Esophagus (tissue), 2 donors: ENCODE results near the gene TAF1C. TPM values are rescaled to one million over a fixed set of nuclear protein-coding genes. Genes with fewer than 3 reads are reported as not detected.

Experiments
- H3K27ac ChIP-seq, 2 donors: one replicate each; pipeline ENCODE4 v1.5.1; 2013; ENCODE audit warnings: low read depth in 2 of 2, mild to moderate bottlenecking in 2 of 2, inconsistent platforms in 1 of 2, low read length in 1 of 2, moderate library complexity in 1 of 2
- H3K27me3 ChIP-seq, 2 donors: one replicate each; pipeline ENCODE4 v1.6.1; 2013; ENCODE audit warnings: low read length in 2 of 2, control low read depth in 1 of 2, mild to moderate bottlenecking in 1 of 2; ENCODE audit not compliant: insufficient read depth in 2 of 2, control insufficient read depth in 1 of 2
- H3K36me3 ChIP-seq, 2 donors: one replicate each; pipeline ENCODE4 v1.6.1; 2013; ENCODE audit warnings: low read length in 1 of 2; ENCODE audit not compliant: control insufficient read depth in 2 of 2, insufficient read depth in 2 of 2
- H3K4me1 ChIP-seq, 2 donors: one replicate each; pipeline ENCODE4 v1.6.1; 2013; ENCODE audit warnings: low read length in 1 of 2; ENCODE audit not compliant: control insufficient read depth in 2 of 2, insufficient read depth in 2 of 2
- H3K4me3 ChIP-seq, 2 donors: one replicate each; pipeline ENCODE4 v1.5.1; 2013; ENCODE audit warnings: low read length in 2 of 2, mild to moderate bottlenecking in 2 of 2, low read depth in 1 of 2, moderate library complexity in 1 of 2
- H3K9me3 ChIP-seq, 2 donors: one replicate each; pipeline ENCODE4 v1.6.1; 2013; ENCODE audit warnings: mild to moderate bottlenecking in 2 of 2, low read depth in 1 of 2, low read length in 1 of 2, moderate library complexity in 1 of 2; ENCODE audit not compliant: control insufficient read depth in 2 of 2, insufficient read depth in 1 of 2
- WGBS, 2 donors: extraction: QIAGEN DNeasy Blood & Tissue Kit; methylation state at CpG; one replicate each; pipeline ENCODE4 v1.1.7; 2013; 5-methylcytosine and 5-hydroxymethylcytosine counted together
- polyA plus RNA-seq, 2 donors: library from polyadenylated mRNA; stranded (reverse); fragments of 200-250 nt; gene quantifications; one replicate each; pipeline ENCODE4 v1.2.3, GENCODE V29; 2013
- donor health status: healthy with polysubstance abuse.
- donor health status: Bipolar disorder and iron deficiency.

The TAF1C gene, protein sequence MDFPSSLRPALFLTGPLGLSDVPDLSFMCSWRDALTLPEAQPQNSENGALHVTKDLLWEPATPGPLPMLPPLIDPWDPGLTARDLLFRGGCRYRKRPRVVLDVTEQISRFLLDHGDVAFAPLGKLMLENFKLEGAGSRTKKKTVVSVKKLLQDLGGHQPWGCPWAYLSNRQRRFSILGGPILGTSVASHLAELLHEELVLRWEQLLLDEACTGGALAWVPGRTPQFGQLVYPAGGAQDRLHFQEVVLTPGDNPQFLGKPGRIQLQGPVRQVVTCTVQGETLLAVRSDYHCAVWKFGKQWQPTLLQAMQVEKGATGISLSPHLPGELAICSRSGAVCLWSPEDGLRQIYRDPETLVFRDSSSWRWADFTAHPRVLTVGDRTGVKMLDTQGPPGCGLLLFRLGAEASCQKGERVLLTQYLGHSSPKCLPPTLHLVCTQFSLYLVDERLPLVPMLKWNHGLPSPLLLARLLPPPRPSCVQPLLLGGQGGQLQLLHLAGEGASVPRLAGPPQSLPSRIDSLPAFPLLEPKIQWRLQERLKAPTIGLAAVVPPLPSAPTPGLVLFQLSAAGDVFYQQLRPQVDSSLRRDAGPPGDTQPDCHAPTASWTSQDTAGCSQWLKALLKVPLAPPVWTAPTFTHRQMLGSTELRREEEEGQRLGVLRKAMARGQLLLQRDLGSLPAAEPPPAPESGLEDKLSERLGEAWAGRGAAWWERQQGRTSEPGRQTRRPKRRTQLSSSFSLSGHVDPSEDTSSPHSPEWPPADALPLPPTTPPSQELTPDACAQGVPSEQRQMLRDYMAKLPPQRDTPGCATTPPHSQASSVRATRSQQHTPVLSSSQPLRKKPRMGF
- polyA plus RNA-seq = 10 to 100 TPM; 29.1 to 64.4 TPM

DNA sequence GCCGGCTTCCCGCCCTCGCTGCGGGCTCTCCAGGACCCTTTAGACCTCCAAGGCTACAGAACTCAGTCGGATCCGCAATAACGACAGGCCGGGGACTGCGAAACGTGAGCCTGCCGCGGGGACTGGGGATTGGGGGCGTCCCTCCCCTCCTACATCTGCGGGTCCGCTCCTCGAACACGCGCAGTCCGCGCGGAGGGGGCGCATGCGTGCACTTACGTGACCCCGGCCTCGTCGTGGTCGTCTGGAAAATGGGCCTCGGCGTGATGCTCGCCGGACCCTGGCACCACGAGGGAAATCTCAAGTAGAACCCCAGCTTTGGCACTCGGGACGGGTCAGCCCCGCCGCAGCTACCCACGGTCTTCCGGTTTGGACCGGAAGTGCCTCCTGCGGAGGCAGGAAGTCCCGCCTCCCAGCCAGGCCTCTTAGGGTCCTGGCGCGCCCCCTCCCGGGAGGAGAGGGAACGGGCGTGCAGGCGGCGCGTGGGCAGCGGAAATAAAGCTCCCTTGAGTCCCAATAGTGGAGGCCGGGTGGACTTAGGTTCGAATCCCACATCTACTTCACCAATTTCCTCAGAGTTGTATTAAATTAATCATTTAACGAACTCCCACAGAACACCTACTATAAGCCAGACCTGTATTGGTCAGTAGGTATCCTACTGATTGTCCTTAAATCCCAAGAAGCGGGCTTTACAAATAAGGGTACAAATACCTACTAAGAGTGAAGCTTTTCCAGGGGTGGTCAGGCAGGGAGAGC lies at the start of gene TAF1C:
TSS of gene TAF1C (minus strand) at position 373 of the 753 bp plus-strand sequence. CDS start 2,069 bp downstream, outside the sequence.
- H3K4me1 ChIP-seq = no peaks in the 10 kb centered on the region
- H3K27me3 ChIP-seq = no peaks in the 10 kb centered on the region
- H3K9me3 ChIP-seq = peaks cover 0 to 2% of the 10 kb centered on the region in 2 donors
- 2% methylated on average over 55 of the region's 55 CpGs for WGBS, 2 donors
- peak within 1 kb of the TSS; percentile 99 to 100 for H3K4me3 ChIP-seq
- peaks cover 0 to 28% of the 10 kb centered on the region in 2 donors for H3K36me3 ChIP-seq
- H3K27ac ChIP-seq = peak within 1 kb of the TSS; percentile 66 to 71

DNA sequence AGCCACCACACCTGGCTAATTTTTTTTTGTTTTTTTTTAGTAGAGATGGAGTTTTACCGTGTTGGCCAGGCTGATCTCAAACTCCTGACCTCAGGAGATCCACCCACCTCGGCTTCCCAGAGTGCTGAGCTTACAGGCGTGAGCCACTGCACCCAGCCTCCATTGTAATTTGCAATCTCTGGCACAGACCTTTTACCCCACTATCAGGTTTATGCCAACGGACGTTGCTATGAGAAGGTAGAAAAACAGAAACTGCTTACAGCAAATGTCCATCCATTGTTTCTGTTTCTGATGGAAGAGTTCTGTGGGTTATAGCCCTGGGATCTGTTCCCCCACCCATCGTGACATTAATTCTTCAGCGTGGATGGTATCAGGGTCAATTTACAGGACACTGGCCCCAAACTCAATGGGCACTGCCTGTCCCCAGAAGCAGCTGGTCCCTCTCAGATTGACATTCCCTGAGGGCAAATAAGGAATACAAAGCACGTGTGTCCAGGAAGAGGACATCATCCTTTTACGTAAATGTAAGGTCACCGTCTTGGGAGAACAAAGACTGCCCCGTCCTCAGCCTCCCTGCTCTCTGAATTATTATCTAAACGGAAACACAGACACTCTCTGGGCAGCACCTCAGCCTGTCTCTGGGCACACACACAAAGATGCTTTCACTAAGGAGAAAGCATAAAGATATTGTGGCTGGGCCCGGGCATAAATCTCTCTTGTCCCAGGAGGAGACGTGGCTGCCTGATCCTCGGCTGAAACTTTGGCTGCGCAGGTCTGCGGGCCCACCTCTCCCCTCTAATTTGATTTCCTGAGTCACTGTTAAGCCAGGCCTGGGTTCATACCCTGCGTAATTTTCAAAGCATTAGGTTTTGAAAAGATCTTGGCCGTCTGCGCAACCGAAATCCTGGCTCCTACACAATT lies 47.7 kb upstream of the TAF1C start:
- H3K4me3 ChIP-seq = no peak overlapping the region
- no peaks in the 10 kb centered on the region for H3K4me1 ChIP-seq
- peak overlapping the region in 1 of 2 donors; percentile 3 for H3K27ac ChIP-seq
- no peaks in the 10 kb centered on the region for H3K27me3 ChIP-seq
- H3K36me3 ChIP-seq = no peaks in the 10 kb centered on the region
- whole genome bisulfite sequencing, 2 donors = 54 to 58% methylated on average over 21 of the region's 21 CpGs
- H3K9me3 ChIP-seq = no peaks in the 10 kb centered on the region

DNA sequence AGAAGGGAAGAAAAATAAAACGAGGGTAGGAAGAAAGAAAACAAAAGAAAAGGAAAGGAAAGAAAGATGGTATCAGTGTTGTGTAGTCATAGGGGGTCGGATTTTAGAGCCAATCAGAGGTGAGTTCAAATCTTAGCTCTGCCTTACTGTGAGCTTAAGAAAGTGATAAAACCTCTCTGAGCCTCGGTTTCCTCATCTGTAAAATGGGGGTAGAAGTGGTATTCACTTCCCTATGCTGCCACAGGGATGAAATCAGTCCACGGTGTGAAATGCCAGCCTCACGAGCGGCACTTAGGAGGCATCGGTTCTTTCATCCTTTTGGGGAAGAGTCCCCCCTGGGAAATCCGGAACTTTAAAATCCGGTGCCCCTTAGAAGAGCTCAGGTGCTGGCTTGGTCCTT lies 46.9 kb upstream of the TAF1C start:
- Histone ChIP-seq H3K27me3 (no peaks in the 10 kb centered on the region), H3K9me3 (no peaks in the 10 kb centered on the region), H3K36me3 (no peaks in the 10 kb centered on the region), H3K4me1 (no peaks in the 10 kb centered on the region), H3K4me3 (no peak overlapping the region), H3K27ac (no peak overlapping the region)
- 77 to 85% methylated on average over 9 of the region's 9 CpGs for WGBS, 2 donors

DNA sequence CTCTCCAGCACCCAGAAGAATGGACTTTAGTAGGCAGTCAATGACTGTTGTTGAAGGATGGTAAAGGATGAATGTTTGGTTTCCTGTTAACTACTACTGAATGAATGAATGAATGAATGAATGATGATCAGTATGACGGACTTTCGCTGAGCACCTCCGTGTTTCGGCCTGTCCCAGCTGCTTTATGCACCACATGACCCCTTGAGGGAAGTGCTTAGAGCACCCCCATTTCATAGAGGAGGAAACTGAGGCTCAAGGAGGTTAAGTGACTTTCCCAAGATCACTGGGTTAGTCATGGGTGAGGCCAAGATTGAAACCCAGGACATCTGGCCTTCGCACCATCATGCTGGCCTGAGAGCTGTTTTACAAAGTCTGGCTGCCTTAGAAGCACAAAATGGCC lies 46.1 kb upstream of the TAF1C start:
- H3K27ac ChIP-seq = no peak overlapping the region
- no peaks in the 10 kb centered on the region for H3K36me3 ChIP-seq
- H3K27me3 ChIP-seq = no peaks in the 10 kb centered on the region
- H3K4me1 ChIP-seq = peaks cover 0 to under 1% of the 10 kb centered on the region in 2 donors
- no peak overlapping the region for H3K4me3 ChIP-seq
- no peaks in the 10 kb centered on the region for H3K9me3 ChIP-seq
- 88 to 91% methylated on average over 5 of the region's 5 CpGs for WGBS, 2 donors

DNA sequence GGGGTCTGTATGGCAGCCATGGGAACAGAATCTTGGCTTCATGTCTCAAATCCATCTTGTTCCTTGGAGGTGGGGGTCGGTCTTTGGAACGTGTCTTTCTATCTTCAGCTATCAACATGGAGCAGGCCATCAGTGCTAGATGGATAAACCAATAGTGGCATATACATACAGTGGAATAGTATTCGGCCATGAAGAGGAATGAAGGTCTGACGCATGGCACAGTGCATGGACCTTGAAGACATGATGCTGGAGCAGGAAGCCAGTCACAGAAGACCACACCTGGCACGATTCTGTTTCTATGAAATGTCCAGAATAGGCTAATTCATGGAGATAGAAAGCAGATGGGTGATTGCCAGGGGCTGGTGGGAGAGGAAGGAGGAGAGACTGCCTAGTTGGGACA lies 45.2 kb upstream of the TAF1C start:
- no peaks in the 10 kb centered on the region for H3K36me3 ChIP-seq
- H3K4me1 ChIP-seq = peaks cover 0 to 2% of the 10 kb centered on the region in 2 donors
- no peak overlapping the region for H3K4me3 ChIP-seq
- no peaks in the 10 kb centered on the region for H3K27me3 ChIP-seq
- no peak overlapping the region for H3K27ac ChIP-seq
- WGBS, 2 donors = 86 to 90% methylated on average over 5 of the region's 5 CpGs
- no peaks in the 10 kb centered on the region for H3K9me3 ChIP-seq

DNA sequence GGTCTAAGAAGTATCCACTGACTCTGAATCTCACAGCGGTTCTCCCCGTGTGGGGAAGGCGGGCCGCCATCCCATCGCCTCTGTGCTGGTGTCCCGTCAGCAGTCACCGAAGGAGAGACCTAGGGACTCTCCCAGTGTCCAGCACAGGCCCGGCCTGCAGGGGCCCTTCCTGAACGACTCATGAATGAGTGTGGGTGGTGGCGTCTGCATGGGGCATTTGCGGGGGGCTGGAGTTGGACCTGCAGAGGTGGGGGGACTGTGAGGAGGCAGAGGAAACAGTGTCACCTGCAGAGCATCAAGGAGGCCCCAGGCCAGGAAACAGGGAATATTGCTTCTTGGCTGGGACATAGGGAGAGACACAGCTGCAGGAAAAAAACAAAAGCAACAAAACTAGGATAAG lies 42.6 kb upstream of the TAF1C start:
- no peak overlapping the region for H3K4me3 ChIP-seq
- H3K36me3 ChIP-seq = no peaks in the 10 kb centered on the region
- no peaks in the 10 kb centered on the region for H3K9me3 ChIP-seq
- WGBS, 2 donors = 87 to 92% methylated on average over 11 of the region's 11 CpGs
- peaks cover 0 to 2% of the 10 kb centered on the region in 2 donors for H3K4me1 ChIP-seq
- no peaks in the 10 kb centered on the region for H3K27me3 ChIP-seq
- H3K27ac ChIP-seq = no peak overlapping the region

DNA sequence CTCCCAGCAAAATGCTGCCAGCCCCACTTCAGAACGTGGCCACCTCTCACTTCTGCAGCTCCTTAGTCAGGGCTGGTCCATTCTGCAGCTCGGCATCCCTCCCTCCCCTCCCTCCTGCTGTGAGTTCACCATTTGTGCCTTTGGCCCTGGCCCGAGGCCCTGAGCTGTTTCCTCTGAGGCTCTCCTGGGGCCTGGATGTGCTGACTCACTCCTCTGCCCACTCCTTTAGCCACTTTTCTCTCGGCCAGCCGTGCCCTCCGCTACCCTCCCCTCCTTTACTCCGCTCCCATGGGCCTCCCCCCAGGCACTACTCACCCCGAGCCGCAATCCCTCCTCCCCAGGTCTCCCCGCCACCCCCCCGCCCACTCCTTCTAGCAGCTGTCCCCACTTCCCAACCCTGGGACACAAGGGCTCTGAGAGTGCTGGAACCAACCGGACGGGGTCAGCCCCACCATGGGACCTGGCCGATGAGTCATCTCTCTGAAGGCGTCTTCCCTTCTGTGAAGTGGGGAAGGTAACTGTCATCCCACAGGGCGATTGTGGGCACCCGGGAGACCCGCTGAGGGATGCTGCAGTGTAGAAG lies 41.5 kb upstream of the TAF1C start:
- Histone ChIP-seq H3K27ac (no peak overlapping the region), H3K27me3 (no peaks in the 10 kb centered on the region), H3K4me3 (no peak overlapping the region), H3K4me1 (peaks cover 0 to 2% of the 10 kb centered on the region in 2 donors), H3K9me3 (no peaks in the 10 kb centered on the region), H3K36me3 (no peaks in the 10 kb centered on the region)
- WGBS, 2 donors = 43 to 44% methylated on average over 18 of the region's 18 CpGs

DNA sequence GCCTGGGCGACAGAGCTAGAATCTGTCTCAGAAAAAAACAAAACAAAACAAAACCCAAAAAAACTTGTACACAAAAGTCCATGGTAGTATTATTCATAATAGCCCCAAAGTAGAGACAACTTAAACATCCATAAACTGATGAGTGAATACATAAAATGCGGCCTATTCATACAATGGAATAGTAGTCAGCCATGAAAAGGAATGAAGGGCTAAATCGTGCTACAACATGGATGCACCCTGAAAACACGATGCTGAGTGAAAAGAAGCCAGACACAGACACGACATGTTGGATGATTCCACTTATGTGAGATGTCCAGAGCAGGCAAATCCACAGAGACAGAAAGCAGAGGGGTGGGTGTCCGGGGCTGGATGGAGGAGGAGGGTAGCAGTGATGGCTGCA lies 40.7 kb upstream of the TAF1C start:
- no peaks in the 10 kb centered on the region for H3K9me3 ChIP-seq
- no peak overlapping the region for H3K4me3 ChIP-seq
- H3K4me1 ChIP-seq = peaks cover 0 to 2% of the 10 kb centered on the region in 2 donors
- WGBS, 2 donors = 91 to 93% methylated on average over 6 of the region's 6 CpGs
- no peak overlapping the region for H3K27ac ChIP-seq
- H3K36me3 ChIP-seq = no peaks in the 10 kb centered on the region
- H3K27me3 ChIP-seq = no peaks in the 10 kb centered on the region
